HL-60 (cell line): ENCODE data around the gene MFSD6.

Source experiments
- DNase-seq, 2 experiments: peaks; one replicate each; pipeline ENCODE4 v3.0.0-alpha.2; 2010 to 2020; ENCODE audit warnings: low read depth in 1 of 2, low spot score in 1 of 2
- H3K27ac ChIP-seq: fragments of 250-450 bp; sonication (Bioruptor Pico); replicated peaks from 2 replicates; pipeline ENCODE4 v1.5.1; 2020; ENCODE audit warnings: mild to moderate bottlenecking, moderate library complexity
- H3K27me3 ChIP-seq: fragments of 250-450 bp; sonication (Bioruptor Pico); 2 replicates; pipeline ENCODE4 v1.5.1; 2021; ENCODE audit warnings: mild to moderate bottlenecking, moderate library complexity; ENCODE audit not compliant: insufficient read depth, poor library complexity, severe bottlenecking
- H3K4me3 ChIP-seq: replicated peaks from 2 replicates; pipeline ENCODE4 v1.5.1; 2011; ENCODE audit warnings: mild to moderate bottlenecking, control low read depth, low read length; ENCODE audit not compliant: insufficient read depth
- GABPA ChIP-seq: IDR thresholded peaks from 2 replicates; pipeline ENCODE4 v1.6.1; 2012; ENCODE audit warnings: low read depth
- POLR2AphosphoS5 ChIP-seq: IDR thresholded peaks from 2 replicates; pipeline ENCODE4 v1.6.1; 2012; ENCODE audit warnings: low read depth
- REST ChIP-seq: IDR thresholded peaks from 2 replicates; pipeline ENCODE4 v1.6.1; 2012; ENCODE audit warnings: low read depth; ENCODE audit not compliant: insufficient replicate concordance
- SPI1 ChIP-seq: IDR thresholded peaks from 2 replicates; pipeline ENCODE4 v1.6.1; 2012; ENCODE audit warnings: low read depth, mild to moderate bottlenecking, borderline replicate concordance
- TF ChIP-seq, protein P1 (sequence below): IDR thresholded peaks from one replicate; pipeline ENCODE4 v1.5.1; 2011; ENCODE audit warnings: low read length, control low read depth, inconsistent platforms; ENCODE audit not compliant: insufficient read depth

Gene MFSD6

DNA sequence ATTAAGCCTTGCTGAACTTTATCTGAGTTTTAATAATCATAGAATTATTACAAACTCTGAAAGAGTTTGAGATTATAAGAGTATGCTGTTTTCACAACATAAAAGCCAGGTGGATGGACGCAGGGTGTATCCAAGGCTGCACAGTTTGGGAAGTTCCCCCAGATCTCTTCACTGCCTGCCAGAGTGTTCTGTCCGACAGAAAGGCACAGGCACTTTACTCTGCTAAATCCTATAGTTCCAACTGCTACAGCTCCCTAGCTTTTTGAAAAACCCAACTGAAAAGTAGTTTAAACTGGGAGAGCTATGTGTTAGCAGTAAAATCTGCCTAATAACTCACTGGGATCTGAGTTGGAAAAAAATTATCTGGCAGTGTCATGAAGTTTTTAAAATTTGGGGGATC lies 38.0 kb downstream of the MFSD6 start:
- no peak for DNase-seq
- Histone ChIP-seq H3K4me3 (no peak overlapping the region), H3K27me3 (no peaks in the 10 kb centered on the region), H3K27ac (no peak overlapping the region)
- TF ChIP-seq, protein P1, sequence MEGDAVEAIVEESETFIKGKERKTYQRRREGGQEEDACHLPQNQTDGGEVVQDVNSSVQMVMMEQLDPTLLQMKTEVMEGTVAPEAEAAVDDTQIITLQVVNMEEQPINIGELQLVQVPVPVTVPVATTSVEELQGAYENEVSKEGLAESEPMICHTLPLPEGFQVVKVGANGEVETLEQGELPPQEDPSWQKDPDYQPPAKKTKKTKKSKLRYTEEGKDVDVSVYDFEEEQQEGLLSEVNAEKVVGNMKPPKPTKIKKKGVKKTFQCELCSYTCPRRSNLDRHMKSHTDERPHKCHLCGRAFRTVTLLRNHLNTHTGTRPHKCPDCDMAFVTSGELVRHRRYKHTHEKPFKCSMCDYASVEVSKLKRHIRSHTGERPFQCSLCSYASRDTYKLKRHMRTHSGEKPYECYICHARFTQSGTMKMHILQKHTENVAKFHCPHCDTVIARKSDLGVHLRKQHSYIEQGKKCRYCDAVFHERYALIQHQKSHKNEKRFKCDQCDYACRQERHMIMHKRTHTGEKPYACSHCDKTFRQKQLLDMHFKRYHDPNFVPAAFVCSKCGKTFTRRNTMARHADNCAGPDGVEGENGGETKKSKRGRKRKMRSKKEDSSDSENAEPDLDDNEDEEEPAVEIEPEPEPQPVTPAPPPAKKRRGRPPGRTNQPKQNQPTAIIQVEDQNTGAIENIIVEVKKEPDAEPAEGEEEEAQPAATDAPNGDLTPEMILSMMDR: no peak
- TF ChIP-seq REST (no peak), POLR2AphosphoS5 (no peak), SPI1 (no peak), GABPA (no peak)

GRCh38 chr2:190446750-190447516 lies 38.8 kb downstream of the MFSD6 start:
- Histone ChIP-seq H3K27ac (no peak overlapping the region), H3K27me3 (no peaks in the 10 kb centered on the region), H3K4me3 (no peak overlapping the region)
- TF ChIP-seq SPI1 (no peak), REST (no peak), GABPA (no peak), POLR2AphosphoS5 (no peak)
- TF ChIP-seq, protein P1: no peak
- DNase-seq: no peak

GRCh38 chr2:190447766-190448165 lies 39.6 kb downstream of the MFSD6 start:
- TF ChIP-seq GABPA (no peak), SPI1 (no peak), REST (no peak), POLR2AphosphoS5 (no peak)
- TF ChIP-seq, protein P1: no peak
- H3K27me3 ChIP-seq: no peaks in the 10 kb centered on the region
- no peak overlapping the region for H3K4me3 ChIP-seq
- H3K27ac ChIP-seq: no peak overlapping the region
- DNase-seq: no peak
